HG03439 (cell line): Measurements from ENCODE around the gene ATP10A.

ENCODE experiments used
- ATAC-seq: cut with Tn5 transposase; IDR thresholded peaks from one replicate; pipeline ENCODE4 v1.9.1; 2021; ENCODE audit warnings: mild to moderate bottlenecking, moderate library complexity; ENCODE audit not compliant: unreplicated experiment

ATP10A gene, protein sequence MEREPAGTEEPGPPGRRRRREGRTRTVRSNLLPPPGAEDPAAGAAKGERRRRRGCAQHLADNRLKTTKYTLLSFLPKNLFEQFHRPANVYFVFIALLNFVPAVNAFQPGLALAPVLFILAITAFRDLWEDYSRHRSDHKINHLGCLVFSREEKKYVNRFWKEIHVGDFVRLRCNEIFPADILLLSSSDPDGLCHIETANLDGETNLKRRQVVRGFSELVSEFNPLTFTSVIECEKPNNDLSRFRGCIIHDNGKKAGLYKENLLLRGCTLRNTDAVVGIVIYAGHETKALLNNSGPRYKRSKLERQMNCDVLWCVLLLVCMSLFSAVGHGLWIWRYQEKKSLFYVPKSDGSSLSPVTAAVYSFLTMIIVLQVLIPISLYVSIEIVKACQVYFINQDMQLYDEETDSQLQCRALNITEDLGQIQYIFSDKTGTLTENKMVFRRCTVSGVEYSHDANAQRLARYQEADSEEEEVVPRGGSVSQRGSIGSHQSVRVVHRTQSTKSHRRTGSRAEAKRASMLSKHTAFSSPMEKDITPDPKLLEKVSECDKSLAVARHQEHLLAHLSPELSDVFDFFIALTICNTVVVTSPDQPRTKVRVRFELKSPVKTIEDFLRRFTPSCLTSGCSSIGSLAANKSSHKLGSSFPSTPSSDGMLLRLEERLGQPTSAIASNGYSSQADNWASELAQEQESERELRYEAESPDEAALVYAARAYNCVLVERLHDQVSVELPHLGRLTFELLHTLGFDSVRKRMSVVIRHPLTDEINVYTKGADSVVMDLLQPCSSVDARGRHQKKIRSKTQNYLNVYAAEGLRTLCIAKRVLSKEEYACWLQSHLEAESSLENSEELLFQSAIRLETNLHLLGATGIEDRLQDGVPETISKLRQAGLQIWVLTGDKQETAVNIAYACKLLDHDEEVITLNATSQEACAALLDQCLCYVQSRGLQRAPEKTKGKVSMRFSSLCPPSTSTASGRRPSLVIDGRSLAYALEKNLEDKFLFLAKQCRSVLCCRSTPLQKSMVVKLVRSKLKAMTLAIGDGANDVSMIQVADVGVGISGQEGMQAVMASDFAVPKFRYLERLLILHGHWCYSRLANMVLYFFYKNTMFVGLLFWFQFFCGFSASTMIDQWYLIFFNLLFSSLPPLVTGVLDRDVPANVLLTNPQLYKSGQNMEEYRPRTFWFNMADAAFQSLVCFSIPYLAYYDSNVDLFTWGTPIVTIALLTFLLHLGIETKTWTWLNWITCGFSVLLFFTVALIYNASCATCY (N-terminal part only)

DNA sequence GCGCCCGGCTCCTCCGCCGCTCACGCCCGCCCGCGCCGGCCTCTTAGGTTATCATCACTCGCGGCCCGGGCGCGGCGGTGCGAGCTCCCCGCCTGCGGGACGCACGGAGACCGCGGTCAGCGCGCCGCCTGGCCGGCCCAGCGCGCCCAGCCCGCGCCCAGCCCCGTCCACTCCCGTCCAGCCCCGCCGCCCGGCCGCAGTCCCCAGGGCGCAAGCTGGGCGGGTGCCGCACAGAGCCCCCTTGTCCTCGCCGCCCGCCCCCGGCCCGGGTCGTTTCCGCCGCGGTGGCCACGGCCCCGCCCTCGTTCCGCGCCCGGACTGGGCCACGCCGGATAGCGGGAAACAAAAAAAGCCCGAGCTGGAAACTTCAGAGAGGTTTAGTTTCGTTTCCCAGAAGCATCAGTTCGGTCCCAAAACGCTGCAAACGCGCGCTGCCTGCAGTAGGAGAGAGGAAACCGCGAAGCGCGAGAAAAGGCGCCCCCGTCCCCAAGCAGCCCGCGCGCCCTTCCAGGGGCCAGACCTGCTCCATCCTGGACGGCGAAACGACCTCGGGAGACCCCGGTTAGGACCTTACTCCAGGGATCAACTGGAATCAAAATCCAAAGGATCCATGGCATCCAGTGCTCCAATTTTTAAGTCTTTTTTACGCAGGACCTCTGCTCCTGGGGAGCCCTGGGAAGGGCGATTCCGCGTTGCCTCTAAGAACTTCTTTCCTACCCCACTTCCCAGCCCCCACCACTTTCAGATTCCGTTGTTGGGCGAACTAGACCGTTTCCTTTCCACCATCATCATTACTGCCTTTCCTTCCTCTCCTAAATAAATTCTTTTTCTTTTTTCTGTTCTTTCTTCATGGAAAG, at the start of gene ATP10A:
TSS of gene ATP10A (minus strand) at position 217 of the 857 bp plus-strand sequence. CDS start 231 bp downstream, outside the sequence.
- ATAC-seq = no peak

DNA sequence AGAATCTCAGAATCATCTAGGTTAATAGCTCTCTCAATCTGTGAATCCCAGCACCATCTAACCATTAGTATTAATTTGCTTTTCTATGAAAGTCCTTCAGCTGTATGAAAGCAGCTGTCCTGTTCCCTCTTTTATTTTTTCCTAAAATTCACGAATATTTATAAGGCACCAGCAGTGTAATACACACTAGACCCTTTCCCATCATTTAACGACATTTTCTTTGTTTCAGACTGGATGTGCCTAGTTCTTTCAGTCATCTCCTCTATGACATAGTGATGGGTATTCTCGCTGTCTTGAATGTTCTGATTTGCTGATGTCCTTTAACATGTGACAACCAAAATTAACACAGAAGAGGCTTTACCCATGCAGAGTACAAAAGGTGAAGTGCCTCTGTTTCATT, 48.9 kb upstream of the ATP10A start:
- no peak for ATAC-seq

DNA sequence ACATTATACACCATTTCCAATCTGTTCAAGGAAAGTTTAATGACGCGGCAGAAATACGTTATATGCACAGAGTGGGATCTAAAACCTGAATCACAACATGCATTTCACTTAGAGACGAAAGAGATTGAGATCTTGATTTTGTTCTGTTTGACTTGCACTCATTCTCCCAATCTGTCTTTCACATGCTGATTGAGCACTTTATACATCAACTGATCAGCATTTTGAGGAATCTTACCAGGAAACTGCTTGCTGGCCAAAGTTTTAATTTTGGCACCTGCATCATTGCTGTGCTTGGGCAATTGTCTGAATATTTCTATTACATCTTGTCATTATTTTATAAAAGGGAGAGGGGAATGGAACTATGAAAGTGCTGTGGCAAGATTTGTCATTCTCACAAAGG, 47.7 kb upstream of the ATP10A start:
- ATAC-seq = no peak

DNA sequence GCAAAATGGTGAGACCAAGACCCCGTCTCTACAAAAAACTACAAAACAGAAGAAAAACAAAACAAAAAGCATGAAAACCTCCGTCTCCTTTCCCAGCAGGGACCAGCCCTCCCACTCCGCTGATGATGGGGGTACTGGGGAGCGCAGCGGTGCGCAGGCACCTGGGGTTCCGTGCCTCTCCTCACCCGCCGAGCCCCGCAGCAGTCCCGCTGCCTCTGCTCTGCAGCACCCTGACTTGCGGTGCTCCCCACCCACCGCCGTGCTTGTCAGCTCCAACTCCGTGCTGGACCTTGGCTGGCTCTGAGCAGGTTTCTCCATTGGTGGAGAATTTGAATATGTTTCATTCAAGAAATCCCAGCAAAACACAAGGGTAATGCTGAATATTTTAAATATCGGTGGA, 46.7 kb upstream of the ATP10A start:
- no peak for ATAC-seq

DNA sequence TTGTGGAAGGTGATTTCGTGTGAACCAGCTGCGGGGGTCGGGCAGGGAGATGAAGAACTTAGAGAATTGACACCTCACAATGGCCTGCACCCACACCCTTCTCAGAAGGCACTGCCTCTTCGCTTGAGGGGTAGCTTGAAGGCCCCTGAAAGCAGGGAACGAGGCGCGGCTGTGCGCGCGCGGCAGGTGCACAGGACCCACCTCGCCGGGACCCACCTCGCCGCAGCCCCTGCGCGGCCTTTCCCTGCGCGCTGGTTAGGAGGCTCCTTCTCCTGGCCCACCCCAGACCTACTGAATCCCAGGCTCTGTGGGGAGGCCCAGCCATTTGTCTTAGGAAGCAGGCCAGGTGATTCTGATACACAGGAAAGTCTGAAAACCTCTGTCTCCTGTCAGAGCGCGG, 46.2 kb upstream of the ATP10A start:
- ATAC-seq = no peak

DNA sequence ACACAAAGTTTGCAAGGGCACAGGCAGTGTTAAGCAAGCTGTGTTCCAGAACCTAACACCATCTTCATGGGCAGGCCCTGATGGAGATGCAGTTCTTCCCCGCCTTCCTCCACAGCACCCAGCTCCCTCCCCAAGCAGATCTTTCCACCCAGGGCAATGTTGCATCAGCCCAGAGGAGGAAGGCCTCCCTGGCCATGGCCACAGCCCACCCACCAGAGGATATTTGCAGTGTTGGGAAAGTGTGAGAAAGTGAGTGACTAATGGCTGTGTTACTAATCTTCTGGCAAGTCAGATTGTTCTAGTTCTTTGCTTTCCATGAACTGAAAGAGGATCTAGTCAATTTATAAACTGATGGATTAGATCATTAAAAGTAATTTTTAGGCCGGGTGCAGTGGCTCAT, 42.0 kb upstream of the ATP10A start:
- ATAC-seq = no peak

DNA sequence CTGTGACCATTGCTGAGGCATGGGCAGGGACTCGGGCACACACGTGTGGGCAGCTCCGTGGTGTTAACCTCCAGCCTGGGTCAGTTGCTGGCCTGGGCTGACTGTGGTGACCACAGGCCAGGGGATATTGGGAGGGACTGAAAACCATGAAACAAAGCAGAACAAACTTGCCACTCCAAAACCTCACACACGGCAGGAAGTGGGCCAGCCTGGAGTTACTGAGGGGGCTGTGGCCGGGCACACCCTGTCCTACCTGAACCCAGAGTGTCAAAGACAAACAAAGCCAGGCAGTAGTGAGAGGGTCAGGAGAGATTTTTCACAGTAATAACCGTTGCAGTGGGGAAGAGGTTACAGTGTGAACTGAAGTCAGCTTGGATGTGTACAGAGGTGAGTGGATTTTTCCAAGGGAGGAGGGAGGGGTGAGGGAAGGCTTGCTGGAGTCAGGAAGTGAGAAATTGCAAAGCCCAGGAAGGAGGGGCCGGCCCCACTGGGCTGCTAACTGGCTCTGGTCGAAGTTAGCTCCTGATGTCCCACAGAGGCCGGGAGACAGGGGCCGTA, 40.0 kb upstream of the ATP10A start:
- no peak for ATAC-seq

DNA sequence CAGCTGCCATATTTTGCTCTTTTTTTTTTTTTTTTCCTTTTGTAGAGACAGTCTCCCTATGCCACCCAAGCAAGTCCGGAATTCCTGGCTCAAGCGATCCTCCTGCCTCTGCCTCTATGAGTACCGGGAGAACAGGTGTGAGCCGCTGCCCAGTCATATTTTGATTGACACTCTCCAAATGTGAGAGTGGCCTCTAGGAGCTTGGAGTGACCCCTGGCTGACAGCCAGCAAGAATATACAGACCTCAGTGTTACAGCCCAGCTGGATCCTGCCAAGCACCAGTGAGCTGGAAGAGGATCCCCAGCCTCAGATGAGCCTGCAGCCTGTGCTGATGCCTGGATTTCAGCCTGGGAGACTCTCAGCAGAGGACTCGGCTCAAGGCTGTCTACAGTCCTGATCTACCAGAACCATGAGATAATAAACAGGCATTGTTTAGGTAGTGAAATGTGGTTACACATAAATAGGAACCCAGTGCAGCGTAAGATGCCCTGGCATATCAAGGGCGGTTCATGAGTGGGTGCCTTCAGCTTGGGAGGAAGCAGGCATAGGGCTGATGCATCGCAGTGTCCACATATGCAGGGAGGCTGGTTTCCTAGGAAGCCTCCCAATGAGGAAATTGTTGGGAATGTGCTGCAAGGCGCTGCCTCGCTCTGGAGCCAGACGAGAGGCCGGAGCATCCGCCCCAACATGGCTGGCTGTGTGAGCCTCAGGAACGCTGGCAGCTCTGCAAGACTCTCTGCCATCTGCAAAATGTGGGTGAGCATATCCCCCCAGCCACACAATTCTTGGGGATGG, 38.9 kb upstream of the ATP10A start:
- ATAC-seq = no peak

DNA sequence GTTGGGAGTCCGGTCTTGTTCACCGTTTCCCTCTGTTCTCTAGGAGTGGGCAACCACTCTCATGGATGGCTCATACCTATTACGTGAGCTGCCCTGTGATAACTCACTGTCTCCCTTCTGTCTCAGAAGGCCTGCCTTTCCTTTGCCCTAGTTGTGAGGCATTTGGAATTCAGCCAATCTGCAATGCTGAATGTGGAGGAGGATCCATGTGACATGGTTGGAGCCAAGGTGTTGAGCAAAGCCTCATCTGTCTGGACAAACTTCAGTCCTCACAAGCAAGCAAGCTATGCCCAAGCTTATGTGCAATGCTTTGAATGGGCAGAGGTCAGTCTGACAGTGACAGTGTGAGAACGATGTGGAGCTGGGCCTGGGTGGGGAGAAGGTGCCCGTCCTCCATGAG, 37.8 kb upstream of the ATP10A start:
- ATAC-seq = no peak

DNA sequence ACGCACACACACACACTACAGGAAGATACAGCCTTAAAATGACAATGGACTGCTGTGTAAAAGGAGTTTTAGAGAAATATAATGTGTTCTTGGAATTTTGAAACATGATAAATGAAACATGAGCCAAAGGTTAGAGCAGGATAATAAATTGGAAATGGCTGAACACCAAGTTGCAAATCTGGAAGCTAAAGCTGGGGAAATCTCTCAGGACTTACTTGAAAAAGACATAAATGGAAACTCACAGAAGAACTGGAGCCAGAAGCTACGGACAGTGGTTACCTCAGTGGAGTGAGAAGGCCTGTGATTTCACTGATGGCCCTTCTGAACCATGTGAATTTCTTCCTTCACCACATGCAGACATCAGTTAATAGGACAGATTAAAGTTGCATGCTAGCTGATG, 37.3 kb upstream of the ATP10A start:
- ATAC-seq = no peak

DNA sequence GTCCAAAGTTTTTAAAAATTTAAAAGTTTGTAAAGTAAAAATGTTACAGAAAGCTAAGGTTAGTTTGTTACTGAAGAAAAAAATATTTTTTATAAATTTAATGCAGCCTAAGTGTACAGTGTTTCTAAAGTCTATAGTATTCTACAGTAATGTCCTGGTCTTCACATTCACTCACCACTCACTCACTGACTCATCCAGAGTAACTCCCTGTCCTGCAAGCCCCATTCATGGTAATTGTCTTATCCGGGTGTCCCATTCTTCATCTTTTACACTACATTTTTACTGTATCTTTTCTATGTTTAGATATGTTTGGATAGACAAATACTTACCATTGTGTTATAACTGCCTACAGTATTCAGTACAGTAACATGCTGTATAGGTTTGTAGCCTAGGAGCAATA, 36.7 kb upstream of the ATP10A start:
- ATAC-seq = no peak

DNA sequence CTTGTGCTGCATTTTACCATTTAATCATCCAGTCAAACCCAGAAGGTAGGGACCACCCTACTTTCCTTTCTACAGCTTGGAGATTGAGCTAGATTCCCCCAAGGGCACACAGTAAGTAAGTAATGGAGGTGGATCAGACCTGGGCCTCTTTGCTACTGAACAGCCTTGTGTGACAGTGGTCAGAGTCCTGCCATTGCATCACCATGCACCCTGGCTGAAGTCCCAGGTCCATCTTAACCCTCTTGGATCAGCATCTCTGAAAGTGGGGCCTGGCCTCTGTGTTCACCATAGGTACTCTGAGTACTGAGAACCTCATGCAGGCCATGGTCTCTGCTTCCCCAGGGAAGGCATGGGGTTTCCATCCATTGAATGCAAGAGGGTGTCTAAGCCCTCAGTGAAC, 34.5 kb upstream of the ATP10A start:
- no peak for ATAC-seq

DNA sequence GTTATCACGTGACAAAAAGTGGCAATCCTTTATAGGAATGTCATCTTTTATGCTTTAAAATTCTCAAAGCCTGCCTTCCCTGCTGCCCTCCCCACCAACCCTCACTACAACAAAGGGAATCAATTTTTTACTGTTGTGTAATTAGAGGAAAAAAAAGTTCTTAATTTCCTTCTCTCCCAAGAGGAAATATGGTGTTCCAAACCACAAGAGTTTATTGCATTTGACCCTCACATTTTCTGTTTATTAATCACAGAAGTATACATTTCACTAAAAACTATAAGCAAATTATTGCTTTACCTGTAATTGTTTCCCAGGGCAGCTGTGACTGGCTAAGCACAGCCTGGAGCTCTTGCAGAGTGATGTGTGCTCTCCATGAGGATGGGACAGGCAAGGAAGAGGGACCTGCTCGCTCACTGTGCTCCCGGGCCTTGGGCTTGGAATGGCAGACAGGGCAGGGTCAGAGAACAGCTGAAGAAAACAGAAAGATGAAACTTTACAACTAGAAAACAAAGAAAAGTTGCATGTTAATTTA, 31.3 kb upstream of the ATP10A start:
- ATAC-seq = no peak

DNA sequence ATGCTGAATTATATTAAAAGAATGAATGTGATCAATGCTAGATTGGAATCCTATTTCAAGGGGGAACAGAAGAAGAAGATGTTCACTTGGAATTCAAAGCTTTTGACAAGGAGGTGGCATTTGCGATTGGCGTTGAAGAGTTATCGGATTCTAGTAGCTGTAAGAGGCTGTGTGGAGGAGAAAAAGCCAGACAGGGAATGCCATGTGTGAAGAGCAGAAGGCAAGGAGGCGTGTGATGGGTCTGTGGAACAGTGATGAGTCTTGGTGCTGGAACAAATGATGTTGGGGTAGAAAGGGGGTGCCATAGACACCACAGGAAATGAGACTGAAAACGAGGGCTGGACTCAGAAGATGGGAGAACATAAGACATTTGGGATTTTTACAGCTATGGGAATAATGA, 30.5 kb upstream of the ATP10A start:
- no peak for ATAC-seq

DNA sequence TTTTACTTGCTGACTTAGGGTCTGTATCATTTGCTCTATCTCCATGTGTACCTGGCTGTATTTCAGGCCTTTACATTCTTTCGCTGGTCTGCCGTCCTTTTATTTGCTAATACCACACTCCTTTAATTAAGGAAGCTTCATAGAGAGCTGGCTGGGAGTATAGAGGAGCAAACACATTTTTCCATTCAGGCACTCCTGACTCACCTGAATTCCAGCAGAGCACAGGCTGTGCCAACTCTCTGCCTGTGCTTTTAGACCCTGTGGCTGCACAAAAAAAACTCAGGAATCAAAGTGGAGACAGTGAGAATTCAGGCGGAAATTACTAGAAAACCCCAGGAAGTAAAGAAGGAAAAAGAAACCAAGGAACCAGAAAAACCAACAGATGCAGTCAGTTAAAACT, 29.0 kb upstream of the ATP10A start:
- no peak for ATAC-seq

DNA sequence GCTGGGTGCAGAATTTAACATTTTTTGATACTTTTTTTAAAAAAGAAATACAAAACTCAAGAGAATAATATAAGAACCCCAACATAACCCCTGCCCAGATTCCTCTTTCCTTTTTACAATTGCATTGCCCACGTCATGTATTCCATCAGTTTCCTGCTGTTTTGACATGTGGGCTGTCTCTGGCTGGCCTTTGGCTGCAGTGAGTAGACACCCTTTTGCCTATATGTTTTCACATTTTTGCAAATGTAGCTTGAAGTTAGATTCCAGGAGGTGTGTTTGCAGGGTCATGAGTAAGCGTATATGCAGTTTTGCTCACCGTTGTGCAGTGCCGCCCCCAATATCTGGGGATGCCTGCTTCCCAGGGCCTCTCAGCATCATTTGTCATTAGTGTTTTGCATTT, 28.0 kb upstream of the ATP10A start:
- ATAC-seq = no peak

DNA sequence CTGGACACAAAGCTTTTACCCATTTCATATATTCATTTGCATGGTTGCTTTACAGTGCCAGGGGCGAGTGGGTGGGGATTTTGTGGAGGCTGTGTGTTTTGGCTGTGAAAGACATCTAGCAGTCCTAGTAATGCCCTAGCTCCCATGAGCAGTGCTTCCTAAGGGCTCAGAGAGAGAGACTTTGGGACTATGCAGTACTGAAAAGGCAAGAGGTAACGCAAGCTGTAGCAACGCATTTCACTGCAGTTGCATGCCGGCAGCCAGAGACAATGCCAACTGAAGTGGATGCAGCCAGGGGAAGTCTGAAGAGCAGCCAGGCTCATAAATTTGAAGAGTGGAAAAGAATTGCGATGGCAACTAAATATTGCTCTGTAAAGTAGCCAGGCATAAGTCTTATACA, 27.4 kb upstream of the ATP10A start:
- no peak for ATAC-seq

DNA sequence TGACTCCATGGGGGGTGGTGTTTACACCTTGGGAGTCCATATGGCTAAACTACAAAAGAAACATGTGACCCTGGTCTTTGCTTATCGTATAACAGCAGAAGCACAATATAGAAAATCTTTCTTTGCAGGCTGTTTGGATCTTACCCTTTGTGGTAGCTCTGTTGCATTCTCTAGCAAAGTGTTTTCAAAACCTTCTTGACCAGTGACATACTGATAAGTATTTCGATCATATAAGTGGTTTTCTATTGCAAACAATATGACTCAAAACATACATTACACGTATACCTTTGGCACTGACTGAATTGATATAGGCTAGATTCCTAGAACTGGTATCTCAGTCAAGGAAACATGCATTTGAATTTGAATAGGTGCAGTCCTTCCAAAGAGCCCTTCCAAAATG, 24.7 kb upstream of the ATP10A start:
- no peak for ATAC-seq

DNA sequence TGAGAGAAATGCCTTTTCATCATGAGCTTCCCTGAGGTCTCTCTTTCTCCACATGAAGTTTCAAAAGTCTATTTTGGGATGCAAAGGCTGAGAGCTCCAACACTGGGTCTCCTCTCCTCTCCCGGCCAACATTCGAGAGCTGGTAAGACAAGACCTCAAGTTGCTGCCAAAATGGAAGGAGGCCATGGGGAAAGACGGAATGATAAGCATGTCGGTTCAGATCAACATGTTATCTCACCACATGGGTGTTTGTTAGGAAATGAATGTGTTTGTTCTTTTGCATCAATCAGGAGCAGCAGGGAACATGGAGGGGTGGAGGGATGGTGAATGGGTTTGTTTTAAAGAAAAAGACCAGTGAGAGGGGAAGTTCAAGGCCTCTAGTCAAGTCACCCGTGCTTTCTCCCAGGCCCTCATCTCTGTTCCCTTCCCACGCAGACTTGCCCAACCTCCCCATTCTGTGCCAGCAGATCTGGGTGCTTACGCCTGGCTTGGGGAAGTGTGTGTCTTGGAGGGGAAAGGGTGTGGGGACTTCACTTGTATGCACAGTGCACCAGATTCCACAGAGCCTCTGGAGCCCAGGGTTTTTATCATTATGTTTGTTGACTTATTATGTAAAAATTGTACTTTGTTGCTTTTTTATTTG, 23.5 kb upstream of the ATP10A start:
- ATAC-seq = no peak
